IPS-15b (cell line): ENCODE results near the gene LRP1-AS.
"Not testable (repeated sequence)": the region's sequence is repeated elsewhere in the genome, so short reads cannot be mapped to it uniquely, and the experiment has no call there.

Source experiments
- H3K27me3 ChIP-seq: one replicate; pipeline ENCODE4 v1.6.1; 2013; ENCODE audit warnings: low read length; ENCODE audit not compliant: control insufficient read depth, insufficient read depth
- H3K36me3 ChIP-seq: one replicate; pipeline ENCODE4 v1.6.1; 2013; ENCODE audit warnings: low read length; ENCODE audit not compliant: control insufficient read depth, insufficient read depth
- H3K4me1 ChIP-seq: one replicate; pipeline ENCODE4 v1.6.1; 2013; ENCODE audit warnings: mild to moderate bottlenecking, low read length; ENCODE audit not compliant: control insufficient read depth, insufficient read depth
- H3K4me3 ChIP-seq: one replicate; pipeline ENCODE4 v1.5.1; 2013; ENCODE audit warnings: low read depth, low read length
- H3K9ac ChIP-seq: one replicate; pipeline ENCODE4 v1.6.1; 2013; ENCODE audit warnings: low read depth, mild to moderate bottlenecking, low read length
- H3K9me3 ChIP-seq: one replicate; pipeline ENCODE4 v1.6.1; 2013; ENCODE audit warnings: mild to moderate bottlenecking, low read length; ENCODE audit not compliant: control insufficient read depth, insufficient read depth

Gene LRP1-AS

GRCh38 chr12:57124261-57124877, 23.1 kb downstream of the LRP1-AS start:
- H3K4me3 ChIP-seq, result no peak overlapping the region
- H3K27me3 ChIP-seq, result no peaks in the 10 kb centered on the region
- H3K36me3 ChIP-seq, result no peaks in the 10 kb centered on the region
- no peak overlapping the region for H3K9ac ChIP-seq
- no peaks in the 10 kb centered on the region for H3K9me3 ChIP-seq
- H3K4me1 ChIP-seq, result peaks cover 7% of the 10 kb centered on the region

- no peaks in the 10 kb centered on the region for H3K36me3 ChIP-seq
- H3K4me3 ChIP-seq, result no peak overlapping the region
- peaks cover 7% of the 10 kb centered on the region for H3K4me1 ChIP-seq
- no peaks in the 10 kb centered on the region for H3K9me3 ChIP-seq
- H3K9ac ChIP-seq, result no peak overlapping the region
- H3K27me3 ChIP-seq, result no peaks in the 10 kb centered on the region
Observed at GRCh38 chr12:57123813-57124212, 23.6 kb downstream of the LRP1-AS start.

- not testable (repeated sequence) for H3K9me3 ChIP-seq, H3K4me3 ChIP-seq, H3K4me1 ChIP-seq, H3K9ac ChIP-seq, H3K27me3 ChIP-seq, H3K36me3 ChIP-seq
Observed at GRCh38 chr12:57120718-57121117, 26.7 kb downstream of the LRP1-AS start.

- Histone ChIP-seq H3K36me3 (no peaks in the 10 kb centered on the region), H3K9ac (no peak overlapping the region), H3K27me3 (no peaks in the 10 kb centered on the region), H3K4me3 (no peak overlapping the region), H3K9me3 (no peaks in the 10 kb centered on the region), H3K4me1 (no peaks in the 10 kb centered on the region)
Observed at GRCh38 chr12:57119294-57120085, 27.9 kb downstream of the LRP1-AS start.

- no peaks in the 10 kb centered on the region for H3K9me3 ChIP-seq
- H3K4me3 ChIP-seq, result no peak overlapping the region
- H3K36me3 ChIP-seq, result no peaks in the 10 kb centered on the region
- no peaks in the 10 kb centered on the region for H3K4me1 ChIP-seq
- no peaks in the 10 kb centered on the region for H3K27me3 ChIP-seq
- H3K9ac ChIP-seq, result no peak overlapping the region
Observed at GRCh38 chr12:57118711-57119271, 28.6 kb downstream of the LRP1-AS start.

- Histone ChIP-seq H3K36me3 (no peaks in the 10 kb centered on the region), H3K9ac (no peak overlapping the region), H3K4me3 (no peak overlapping the region), H3K27me3 (no peaks in the 10 kb centered on the region), H3K4me1 (peaks cover 3% of the 10 kb centered on the region), H3K9me3 (no peaks in the 10 kb centered on the region)
Observed at GRCh38 chr12:57116580-57117281, 30.7 kb downstream of the LRP1-AS start.

GRCh38 chr12:57112492-57113294, 34.7 kb downstream of the LRP1-AS start:
- Histone ChIP-seq H3K9me3 (no peaks in the 10 kb centered on the region), H3K36me3 (no peaks in the 10 kb centered on the region), H3K4me1 (peaks cover 14% of the 10 kb centered on the region), H3K9ac (no peak overlapping the region), H3K4me3 (no peak overlapping the region), H3K27me3 (no peaks in the 10 kb centered on the region)

GRCh38 chr12:57111031-57111734, 36.2 kb downstream of the LRP1-AS start, which contains the start of gene STAT6:
STAT6 (minus strand) TSS chr12:57111362; CDS start chr12:57108278, 3,084 bp downstream.
- H3K4me3 ChIP-seq, result peak within 1 kb of the TSS; percentile 82
- H3K4me1 ChIP-seq, result peaks cover 14% of the 10 kb centered on the region
- H3K36me3 ChIP-seq, result peaks cover 6% of the 10 kb centered on the region
- no peaks in the 10 kb centered on the region for H3K27me3 ChIP-seq
- peak within 1 kb of the TSS; percentile 95 for H3K9ac ChIP-seq
- no peaks in the 10 kb centered on the region for H3K9me3 ChIP-seq

GRCh38 chr12:57110104-57111030, 37.1 kb downstream of the LRP1-AS start:
- no peaks in the 10 kb centered on the region for H3K9me3 ChIP-seq
- no peaks in the 10 kb centered on the region for H3K27me3 ChIP-seq
- H3K9ac ChIP-seq, result peak overlapping the region; percentile 95
- H3K4me1 ChIP-seq, result peaks cover 14% of the 10 kb centered on the region
- peak overlapping the region; percentile 82 for H3K4me3 ChIP-seq
- H3K36me3 ChIP-seq, result peaks cover 13% of the 10 kb centered on the region
